GM11168 (cell line): ENCODE data around the gene C22orf23.

Experiments used
- in situ Hi-C: fragments of 300-500 bp; cut with MboI; formaldehyde crosslinking; loops from one replicate; pipeline ENCODE4 v1.12.0; 2022; ENCODE audit warnings: low sequenced_read_pairs; ENCODE audit not compliant: unreplicated experiment

The C22orf23 gene

DNA sequence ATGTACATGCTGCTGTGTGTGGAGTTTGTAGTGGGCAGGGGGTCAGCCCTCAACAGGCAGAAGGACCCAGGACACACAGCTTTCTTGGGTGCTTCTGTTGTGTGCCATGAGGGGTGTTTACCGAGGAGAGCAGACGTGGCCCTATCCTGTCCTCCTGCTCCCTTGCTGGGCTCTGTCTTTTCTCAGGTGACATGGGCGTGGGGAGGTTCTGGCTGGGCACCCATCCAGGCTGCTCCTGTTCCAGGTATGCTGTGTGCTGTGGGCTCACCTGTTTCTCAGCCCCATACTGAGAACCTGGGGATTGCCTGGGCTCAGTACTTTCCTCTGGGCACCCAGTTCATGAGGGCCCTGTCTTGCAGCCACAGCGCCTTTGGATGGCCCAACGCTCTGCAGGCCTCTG, 24.0 kb downstream of the C22orf23 start:
- in situ Hi-C loops: no loop called here

DNA sequence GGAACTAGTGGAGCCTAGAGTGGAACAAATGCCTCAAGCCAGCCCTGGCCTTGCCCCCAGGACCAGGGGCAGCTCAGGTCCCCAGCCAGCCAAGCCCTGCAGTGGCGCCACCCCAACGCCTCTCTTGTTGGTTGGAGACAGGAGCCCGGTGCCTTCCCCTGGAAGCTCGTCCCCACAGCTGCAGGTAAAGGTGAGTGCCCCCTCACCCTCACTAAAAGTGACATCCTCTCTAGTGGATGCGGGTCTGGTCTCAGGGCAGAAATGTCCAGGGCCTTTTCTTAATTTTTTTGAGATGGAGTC, 25.8 kb downstream of the C22orf23 start:
- in situ Hi-C loops: no loop called here

GRCh38 chr22:37926771-37927636, 26.4 kb downstream of the C22orf23 start:
- in situ Hi-C loops: no loop called here

- in situ Hi-C loops: no loop called here
Observed at GRCh38 chr22:37926358-37926757, 27.0 kb downstream of the C22orf23 start.

DNA sequence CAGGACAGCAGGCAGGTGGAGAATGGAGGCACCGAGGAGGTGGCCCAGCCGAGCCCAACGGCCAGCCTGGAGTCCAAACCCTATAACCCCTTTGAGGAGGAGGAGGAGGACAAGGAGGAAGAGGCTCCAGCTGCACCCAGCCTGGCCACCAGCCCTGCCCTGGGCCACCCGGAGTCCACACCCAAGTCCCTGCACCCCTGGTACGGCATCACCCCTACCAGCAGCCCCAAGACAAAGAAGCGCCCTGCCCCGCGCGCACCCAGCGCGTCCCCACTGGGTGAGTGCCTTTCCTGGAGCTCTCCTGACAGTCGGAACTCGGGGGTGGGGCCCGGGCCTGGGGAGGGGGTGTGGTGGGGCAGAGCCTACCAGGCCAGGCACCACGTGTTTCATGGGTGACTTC, 27.6 kb downstream of the C22orf23 start:
- in situ Hi-C loops: no loop called here

DNA sequence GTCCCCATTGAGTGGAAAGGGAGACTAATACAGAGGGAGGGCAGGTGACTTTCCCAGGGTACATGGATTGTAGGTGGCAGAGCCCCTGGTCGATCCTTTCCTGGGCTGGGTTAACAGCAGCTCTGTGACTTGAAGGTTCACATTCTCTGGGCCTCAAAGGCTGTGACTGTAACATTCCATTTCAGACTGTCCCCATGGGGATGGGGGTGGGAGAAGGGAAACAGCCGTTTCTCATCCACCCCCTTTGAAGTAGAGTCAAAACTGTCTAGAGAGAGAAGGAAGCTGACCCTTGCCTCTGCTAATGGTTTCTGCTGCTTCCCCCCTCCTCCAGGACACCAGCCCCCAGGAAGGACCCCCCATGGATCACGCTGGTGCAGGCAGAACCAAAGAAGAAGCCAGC, 28.1 kb downstream of the C22orf23 start:
- in situ Hi-C loops: no loop called here

DNA sequence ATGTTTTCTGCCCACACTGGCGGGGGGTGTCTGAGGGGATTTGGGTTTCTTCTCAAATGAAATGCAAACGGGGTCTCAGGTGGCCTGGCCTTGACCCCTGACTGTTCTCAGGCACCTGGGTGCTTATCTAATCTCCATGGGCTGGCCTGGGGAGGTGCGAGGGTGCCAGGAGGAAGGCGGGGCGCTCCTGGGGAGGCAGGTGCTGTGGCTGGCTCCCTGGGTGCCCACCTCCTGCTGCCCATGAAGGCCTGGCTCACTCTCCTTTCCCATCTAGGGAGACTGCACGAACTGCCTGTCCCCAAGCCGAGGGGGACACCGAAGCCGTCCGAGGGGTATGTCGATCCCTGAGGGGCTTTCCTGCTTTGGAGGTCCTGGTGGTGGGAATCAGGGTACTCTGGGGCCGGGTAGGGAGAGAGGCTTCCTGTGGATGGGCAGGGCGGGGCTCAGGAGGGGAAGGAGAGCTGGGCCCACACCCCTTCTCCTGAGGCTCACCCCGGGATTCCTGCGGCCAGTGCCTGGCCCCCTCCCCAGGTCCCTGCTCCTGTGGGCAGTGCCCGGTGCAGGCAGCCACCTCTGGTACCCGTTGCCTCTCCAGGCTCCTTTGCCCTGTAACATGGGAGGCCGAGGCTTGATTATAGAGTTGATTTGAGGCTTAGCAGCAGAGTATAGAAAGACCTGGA, 28.9 kb downstream of the C22orf23 start:
- in situ Hi-C loops: no loop called here

GRCh38 chr22:37923927-37924326, 29.5 kb downstream of the C22orf23 start:
- in situ Hi-C loops: no loop called here

DNA sequence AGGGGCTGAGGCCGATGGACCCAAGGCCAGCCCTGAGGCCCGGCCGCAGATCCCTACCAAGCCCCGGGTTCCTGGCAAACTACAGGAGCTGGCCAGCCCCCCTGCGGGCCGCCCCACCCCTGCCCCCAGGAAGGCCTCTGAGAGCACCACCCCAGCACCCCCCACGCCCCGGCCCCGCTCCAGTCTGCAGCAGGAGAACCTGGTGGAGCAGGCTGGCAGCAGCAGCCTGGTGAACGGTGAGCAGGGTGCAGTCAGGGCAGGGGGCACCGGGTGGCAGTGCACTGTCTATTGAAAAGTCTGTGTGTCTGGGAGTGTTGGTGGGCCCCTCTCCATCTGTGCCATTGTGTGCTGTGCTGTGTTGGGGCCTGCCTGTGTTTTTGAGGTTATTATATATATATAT, 31.2 kb downstream of the C22orf23 start:
- in situ Hi-C loops: no loop called here

- in situ Hi-C loops: no loop called here
Observed at GRCh38 chr22:37920126-37920525, 33.3 kb downstream of the C22orf23 start.

DNA sequence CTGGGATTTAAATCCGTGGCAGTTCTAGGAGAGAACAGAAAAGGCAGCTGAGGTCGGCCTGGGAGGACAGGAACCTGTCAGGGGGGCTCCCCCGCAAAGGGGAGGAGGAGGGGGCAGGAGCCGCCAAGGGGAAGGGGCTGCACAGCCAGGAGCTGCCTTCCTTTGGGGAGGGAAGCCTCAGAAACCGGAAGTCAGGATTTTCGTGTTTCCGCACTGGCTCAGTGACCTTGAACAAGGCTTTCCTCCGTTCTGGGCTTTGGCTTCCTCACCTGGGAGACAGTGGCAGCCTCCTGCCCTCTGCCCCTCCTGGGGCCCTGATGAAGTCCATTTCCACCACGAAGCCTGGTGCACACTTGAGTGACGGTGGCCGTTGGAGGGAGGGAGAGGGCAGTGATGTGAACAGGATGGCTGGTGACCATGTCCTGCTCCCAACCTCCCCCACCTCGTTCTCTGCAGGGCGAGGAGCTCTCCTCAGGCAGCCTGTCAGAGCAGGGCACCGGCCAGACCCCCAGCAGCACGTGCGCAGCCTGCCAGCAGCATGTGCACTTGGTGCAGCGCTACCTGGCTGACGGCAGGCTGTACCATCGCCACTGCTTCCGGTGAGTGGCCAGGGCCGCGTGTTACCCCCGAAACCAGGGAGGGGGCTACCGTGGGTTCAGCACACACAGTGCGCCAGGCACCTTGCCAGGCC, 34.7 kb downstream of the C22orf23 start:
- in situ Hi-C loops: no loop called here

GRCh38 chr22:37917874-37918548, 35.4 kb downstream of the C22orf23 start:
- in situ Hi-C loops: no loop called here

DNA sequence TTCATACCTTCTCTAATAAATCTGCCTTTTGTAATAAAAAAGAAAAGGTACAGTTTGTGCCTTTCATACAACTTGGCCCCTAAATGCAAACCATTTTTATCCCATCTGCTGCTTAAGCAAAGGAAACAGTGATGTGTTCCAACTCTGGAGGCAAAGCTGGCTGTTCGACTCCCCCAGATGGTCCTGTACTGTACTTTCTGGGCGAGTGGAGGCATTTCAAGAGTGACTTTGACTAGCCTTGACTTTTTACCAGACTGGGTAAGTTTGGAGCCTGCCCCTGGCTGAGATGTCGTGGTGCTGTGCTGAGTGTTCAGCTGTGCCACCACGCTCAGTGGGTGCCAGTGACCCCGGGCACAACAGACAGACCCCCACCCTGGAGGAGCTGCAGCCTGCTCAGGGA, 37.1 kb downstream of the C22orf23 start:
- in situ Hi-C loops: no loop called here

GRCh38 chr22:37913233-37913721, 40.1 kb downstream of the C22orf23 start:
- in situ Hi-C loops: no loop called here

DNA sequence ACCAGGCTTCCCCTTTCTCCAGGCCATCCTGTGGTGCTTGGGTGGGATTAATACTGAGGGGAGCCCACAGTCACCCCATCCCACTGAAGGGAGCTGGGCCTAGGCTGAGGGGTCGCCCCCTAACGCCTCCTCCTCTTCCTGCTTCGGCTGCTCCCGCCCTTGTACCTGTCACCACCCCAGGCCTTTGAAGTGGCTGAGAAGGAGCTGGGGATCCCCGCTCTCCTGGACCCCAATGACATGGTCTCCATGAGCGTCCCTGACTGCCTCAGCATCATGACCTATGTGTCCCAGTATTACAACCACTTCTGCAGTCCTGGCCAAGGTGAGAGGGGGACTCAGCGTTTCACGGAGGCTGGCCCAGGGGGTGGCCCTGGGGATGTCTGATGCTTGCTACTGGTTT, 41.2 kb downstream of the C22orf23 start:
- in situ Hi-C loops: no loop called here

- in situ Hi-C loops: no loop called here
Observed at GRCh38 chr22:37911697-37912096, 41.7 kb downstream of the C22orf23 start.

DNA sequence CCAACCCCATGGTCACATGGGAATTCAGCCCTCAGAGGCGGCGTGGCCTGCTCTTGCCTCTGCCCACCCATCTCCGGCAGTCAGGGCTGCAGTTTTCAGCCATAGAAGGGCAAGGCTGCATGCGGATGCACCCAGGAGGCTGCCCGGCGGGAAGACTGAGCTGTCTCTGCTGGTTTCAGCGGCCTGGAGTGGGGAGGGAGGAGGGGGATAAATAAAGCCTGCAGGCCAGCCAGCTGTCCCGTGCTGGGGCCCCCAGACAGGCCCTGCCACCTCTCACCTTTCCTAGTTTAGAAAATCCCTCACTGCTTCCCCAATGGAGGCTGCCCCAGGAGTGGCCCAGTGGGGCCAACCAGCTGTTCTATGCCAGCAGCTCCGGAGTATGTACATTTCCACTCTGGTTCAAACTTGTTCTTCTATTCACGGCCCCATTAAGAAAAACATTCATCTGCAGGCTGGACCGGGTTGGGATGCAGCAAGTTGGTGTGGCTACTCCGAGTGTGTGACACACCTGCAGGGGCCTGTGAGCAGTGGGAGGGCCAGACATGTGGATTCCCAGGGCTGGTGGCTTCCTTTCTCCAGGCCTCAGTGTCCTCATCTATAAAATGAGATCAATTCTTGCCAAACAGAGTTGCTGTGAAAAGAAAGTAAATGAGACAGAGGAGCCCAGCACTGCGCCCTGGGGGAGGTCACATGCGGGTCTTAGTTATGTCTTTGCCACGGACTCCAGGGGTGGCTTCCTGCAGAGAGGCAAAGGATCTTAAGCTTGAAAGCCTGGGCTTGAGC, 42.3 kb downstream of the C22orf23 start:
- in situ Hi-C loops: no loop called here

DNA sequence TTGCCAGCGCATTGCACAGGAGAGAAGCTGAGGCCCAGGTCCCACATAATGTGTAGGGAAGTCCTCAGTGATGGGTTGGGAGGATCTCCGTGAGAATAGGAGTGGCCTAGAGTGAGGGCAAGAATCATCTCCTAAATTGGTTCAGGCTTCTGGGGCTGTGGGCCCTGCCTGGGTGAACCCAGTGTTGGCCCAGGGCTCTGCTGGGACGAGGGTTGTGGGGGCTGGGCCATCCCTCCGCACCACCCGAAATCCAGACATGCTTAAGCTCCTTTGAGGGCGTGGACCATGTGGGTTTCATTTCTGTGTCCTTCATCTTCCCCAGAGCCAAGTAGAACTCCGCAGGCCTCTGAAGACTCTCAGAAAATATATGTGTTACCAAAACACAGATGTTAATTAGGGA, 43.6 kb downstream of the C22orf23 start:
- in situ Hi-C loops: no loop called here

DNA sequence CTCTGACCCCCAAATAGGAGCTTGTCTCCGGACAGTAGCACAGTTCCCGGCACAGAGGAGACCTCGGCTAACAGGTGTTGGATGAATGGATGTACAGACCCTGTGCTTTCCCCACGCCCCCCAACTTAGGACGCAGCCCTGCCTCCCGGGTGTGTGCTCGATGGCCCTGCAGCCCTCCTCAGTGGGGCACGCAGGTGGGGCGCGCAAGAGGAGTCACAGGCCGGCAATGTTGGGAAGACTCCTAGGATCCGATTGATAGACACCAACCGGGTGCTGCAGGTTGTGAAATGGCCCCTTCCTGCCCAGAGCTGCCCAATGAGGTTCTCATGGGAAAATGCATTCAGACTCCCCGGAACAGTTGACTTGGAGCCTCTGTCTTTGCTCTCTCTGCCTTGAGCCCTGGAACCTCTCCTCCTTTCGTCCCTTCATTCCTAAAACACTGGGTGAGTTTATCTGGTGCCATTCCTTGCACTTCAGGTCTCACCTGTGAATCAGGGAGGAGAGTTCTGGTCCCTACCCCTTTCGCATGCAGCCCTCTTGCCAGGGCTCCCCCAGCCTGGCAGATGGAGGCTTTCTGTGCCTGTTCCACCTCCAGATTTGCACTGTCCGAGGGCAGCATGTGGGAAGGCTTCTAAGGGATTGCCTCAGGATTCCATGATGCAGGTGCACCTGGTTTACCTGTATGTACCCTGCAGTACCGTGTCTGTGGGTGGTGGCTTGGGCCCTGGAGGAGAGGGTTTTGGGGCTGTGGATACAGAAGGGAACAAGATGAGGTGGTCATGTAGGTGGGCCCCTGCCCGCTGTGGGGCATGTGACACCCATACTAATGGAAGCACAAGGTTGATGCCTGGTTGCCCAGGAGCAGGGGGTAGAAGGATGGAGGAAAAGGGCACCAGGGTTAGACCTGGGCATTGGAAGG, 46.1 kb downstream of the C22orf23 start:
- in situ Hi-C loops: no loop called here
